Inferior parietal cortex (tissue), 1 donor: ENCODE data around the gene FSTL1.
A peak's percentile ranks its signal among the peaks of the same experiment; 100 is the strongest.

Experiments
- DNase-seq: peaks from one replicate; pipeline ENCODE4 v3.0.0-alpha.2; 2016; ENCODE audit errors: extremely low spot score

Gene FSTL1

DNA sequence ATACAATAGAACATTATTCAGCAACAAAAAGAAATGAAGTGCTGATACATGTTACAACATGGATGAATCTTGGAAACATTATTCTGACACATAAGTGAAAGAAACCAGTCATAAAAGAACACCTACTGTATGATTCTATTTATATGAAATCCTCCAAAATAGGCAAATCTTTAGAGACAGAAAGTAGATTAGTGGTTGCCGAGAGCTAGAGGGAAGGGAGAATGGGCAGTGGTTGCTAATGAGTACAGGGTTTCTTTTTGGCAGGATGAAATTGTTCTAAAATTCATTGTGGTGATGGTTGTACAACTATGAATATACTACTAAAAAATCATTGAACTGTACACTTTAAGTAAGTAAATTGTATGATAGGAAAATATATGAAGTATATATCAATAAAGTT is 95.3 kb downstream of the FSTL1 start:
- no peak for DNase-seq

DNA sequence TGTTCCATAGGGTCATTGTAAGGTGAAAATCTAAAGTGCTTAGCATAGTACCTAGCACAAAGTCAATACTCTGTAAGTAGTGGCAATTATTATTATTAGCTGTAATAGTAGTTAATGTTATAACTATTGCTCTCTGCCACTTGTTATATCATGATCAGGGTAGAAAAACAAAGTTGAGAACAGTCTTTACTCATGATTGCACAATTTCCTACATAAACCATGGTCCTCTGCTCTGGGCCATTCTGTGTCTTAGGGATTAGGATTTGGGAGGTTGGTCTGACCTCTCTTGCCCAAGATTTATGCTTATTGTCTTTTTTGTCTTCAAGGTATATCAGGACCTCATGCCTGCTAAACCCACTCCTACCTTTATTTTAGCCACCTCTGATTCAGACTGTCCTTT is 97.3 kb downstream of the FSTL1 start:
- DNase-seq = no peak

DNA sequence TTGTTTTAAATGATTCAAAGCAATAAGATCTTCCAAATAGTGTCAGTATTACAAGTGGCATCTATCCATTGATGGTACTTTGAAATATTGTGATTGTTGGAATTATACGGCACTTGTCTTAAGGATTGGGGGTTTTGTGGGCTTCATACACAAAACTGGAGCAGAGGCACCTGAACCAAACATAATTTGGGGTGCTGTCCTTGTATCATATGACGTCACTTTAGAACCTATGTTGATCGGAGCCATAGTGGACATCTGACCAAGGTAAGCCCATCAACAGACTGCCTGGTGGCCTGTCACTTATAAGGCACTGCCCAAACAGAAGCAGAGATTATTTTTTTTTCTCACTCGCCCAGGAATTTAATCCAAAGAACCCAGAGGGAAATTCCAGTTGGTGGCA is 98.8 kb downstream of the FSTL1 start:
- no peak for DNase-seq

DNA sequence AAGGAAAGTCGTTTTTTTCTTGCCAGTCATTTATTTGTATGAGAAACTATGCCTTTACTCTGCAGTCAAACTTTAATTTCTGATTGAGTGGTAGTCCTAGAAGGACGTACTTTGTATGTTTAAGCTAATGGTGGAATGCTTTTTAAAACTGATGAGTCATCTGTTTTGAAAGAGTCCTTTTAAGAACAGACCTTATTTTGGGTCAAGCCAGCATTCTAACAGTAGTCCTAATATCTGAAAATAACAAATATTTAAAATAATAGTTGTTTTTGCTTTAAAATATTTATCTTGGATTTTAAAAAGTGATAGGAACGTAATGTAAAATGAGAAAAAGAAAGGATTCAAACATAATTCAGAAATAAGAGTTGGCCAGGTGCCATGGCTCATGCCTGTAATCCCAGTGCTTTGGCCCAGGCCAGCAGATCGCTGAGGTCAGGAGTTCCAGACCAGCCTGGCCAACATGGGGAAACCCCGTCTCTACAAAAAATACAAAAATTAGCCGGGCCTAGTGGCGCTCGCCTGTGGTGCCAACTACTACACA is 100.3 kb downstream of the FSTL1 start:
- DNase-seq = no peak

DNA sequence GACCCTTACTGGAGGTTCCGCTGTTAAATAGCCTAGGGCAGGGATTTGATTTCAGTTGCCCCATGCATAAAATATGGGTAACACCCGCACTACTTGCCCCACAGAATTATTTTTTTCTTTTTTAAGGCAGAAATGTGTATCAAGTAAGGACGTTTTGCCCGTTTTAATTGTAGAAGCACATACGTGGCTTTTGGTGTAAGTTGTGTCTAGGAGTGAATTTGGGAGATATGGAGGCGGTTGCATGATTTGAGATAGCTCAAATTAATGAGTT is 101.0 kb downstream of the FSTL1 start:
- DNase-seq = peak; percentile 66

DNA sequence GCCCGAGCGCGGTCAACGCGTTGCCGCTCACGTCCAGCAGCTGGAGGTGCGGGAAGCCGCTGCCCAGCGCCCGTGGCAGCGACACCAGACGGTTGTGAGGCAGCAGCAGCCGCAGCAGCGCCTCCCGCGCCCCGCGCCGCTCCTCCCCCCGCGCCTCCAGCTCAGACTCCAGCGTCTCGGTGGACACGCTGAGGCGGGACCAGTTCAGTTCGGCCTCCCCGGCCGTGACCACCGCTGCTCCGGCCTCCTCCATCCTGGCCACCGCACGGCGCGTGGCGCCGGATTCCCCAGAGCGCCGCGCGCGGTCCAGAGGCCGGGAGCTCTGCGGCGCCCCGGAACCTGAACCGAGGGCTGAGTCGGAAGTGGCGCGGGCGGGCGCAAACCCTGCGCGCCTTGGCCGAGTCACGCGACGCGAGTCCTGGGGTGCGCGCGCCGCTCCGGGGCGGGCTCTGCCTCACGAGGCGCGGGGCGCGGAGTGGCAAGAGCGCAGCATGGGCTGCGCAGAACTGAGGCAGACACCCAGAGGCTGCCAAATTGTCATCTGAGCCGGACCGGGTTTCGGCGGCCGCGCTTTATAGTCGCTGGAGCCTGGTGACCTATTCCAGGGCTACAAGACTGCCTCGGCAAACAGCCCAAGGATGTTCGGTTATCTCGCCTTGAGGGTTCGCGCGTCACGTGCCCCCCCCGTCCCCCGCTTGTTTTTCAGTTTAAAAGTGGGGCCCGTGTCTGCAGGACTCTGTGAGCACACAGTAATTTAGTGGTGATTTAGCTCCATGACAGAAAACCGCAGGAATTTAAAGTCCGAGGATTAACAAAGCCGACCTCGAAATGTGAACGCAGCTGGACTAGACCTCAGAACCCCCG is 101.6 kb downstream of the FSTL1 start, which contains the start of gene LRRC58:
TSS of gene LRRC58 (minus strand) at position 364 of the 864 bp plus-strand sequence. CDS start at position 253, 111 bp downstream.
- DNase-seq = peak; percentile 88

DNA sequence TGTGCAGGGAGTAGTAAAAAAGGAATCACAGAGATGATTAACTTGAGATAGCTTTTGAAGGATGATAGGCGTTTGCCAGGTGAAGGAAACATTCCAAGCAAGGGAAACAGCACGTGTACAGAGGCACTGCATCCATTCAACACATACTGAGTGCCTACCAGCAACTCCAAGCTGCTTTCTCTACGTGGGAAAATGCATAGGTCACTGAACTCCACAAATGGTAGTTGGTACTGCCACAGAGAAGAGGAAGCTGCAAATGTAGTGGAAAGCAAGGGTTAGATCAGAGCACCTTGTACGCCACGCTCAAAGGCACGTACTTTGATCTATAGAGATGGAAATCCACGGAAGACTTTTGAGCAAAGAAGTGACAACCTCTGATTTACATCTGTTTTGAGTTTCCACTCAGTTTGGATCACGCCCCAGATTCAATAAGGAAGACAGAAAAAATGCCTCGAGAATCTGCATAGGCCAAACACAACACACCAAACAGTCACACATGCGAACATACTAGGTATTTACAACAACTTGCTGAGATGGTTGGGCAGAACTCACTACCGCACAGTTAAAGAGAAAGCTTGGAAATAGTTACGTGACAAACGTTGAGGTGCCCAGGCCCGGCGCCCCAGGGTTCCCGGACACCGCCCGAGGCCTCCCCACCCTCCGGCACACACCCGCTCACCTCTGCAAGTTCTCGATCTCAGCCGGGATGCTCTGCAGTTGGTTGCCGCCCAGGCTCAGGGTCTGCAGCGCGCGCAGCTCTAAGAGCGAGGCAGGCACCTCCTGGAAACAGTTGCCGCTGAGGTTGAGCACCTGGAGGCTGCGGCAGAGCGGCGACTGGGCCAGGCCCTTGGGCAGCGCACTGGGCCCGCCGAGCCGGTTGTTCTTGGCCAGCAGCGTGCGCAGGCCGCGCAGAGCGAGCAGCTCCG is 102.5 kb downstream of the FSTL1 start:
- DNase-seq = peak; percentile 17

DNA sequence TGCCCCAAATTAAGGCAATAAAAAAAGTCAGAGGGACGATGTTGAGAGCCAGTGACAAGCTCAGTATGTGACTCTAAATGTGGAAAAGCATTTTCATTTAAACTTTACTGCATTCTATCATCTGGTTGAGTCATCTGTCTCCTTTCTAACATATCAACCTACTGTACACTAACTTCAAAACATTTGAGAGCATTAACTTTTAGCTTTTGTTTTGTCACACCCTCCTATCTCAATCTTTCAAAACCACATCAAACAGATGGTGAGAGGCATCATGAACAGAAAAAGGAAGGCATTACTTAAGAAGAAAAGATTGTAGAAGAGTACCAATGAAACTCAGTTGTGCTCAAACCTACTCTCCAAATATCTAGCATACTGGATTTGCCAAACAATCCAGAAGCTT is 106.4 kb downstream of the FSTL1 start:
- DNase-seq = no peak
